Cardiac muscle cell (in vitro differentiated cells and primary cell): ENCODE measurements around the gene LCN9. TPM values are rescaled to one million over a fixed set of nuclear protein-coding genes. Genes with fewer than 3 reads are reported as not detected.

Experiments
- DNase-seq, 2 donors: peaks; one replicate each; pipeline versions ENCODE4 v3.0.0 to v3.0.0-alpha.2; 2010 to 2017; ENCODE audit warnings: low read depth in 1 of 2, low spot score in 1 of 2
- H3K27ac ChIP-seq: fragments of 200-600 bp; sonication (generic); 2 replicates; pipeline ENCODE4 v1.5.1; 2016
- H3K27me3 ChIP-seq: fragments of 200-600 bp; sonication (generic); 2 replicates; pipeline ENCODE4 v1.6.0; 2016; ENCODE audit warnings: control low read depth
- H3K36me3 ChIP-seq: fragments of 200-600 bp; sonication (generic); 2 replicates; pipeline ENCODE4 v1.5.1; 2016; ENCODE audit warnings: control low read depth
- H3K4me1 ChIP-seq: fragments of 200-600 bp; sonication (generic); 2 replicates; pipeline ENCODE4 v1.8.1; 2017; ENCODE audit warnings: low read depth, mild to moderate bottlenecking, mixed run types
- H3K4me3 ChIP-seq: fragments of 200-600 bp; sonication (generic); 2 replicates; pipeline ENCODE4 v1.5.1; 2016; ENCODE audit warnings: mild to moderate bottlenecking
- H3K9me3 ChIP-seq: fragments of 200-600 bp; sonication (generic); 2 replicates; pipeline ENCODE4 v1.5.1; 2017; ENCODE audit warnings: low read depth, mild to moderate bottlenecking, control low read depth
- CTCF ChIP-seq: IDR thresholded peaks from 2 replicates; pipeline ENCODE4 v1.5.1; 2012; ENCODE audit warnings: low read depth, mild to moderate bottlenecking, low read length
- polyA plus RNA-seq: library from polyadenylated mRNA; unstranded; fragments of >200 nt; fragmentation: Nextera tagmentation; extraction: Ambion mirVana; gene quantifications from 2 replicates; pipeline ENCODE4 v1.2.1, GENCODE V29; 2016
- total RNA-seq: library from RNA; depleted of rRNA; stranded (reverse); fragments of >200 nt; gene quantifications from 2 replicates; pipeline ENCODE4 v1.2.3, GENCODE V29; 2016

Gene LCN9
- total and polyA plus RNA-seq, 2 experiments from 2014 or later: 0.17 TPM; not detected in 1

- DNase-seq: no peak
- H3K27ac ChIP-seq: no peak overlapping the region
- no peak overlapping the region for H3K4me3 ChIP-seq
- no peaks in the 10 kb centered on the region for H3K4me1 ChIP-seq
- H3K9me3 ChIP-seq: no peaks in the 10 kb centered on the region
- no peaks in the 10 kb centered on the region for H3K27me3 ChIP-seq
- TF ChIP-seq CTCF: no peak
- no peaks in the 10 kb centered on the region for H3K36me3 ChIP-seq
These were observed 14.6 kb downstream of the LCN9 start for GRCh38 chr9:135677641-135678168.

GRCh38 chr9:135678236-135679017 is 15.3 kb downstream of the LCN9 start:
- no peaks in the 10 kb centered on the region for H3K27me3 ChIP-seq
- no peaks in the 10 kb centered on the region for H3K4me1 ChIP-seq
- no peak for DNase-seq

GRCh38 chr9:135680056-135680455 is 16.9 kb downstream of the LCN9 start:
- Histone ChIP-seq H3K27ac (no peak overlapping the region), H3K36me3 (no peaks in the 10 kb centered on the region), H3K4me3 (no peak overlapping the region), H3K9me3 (no peaks in the 10 kb centered on the region), H3K27me3 (no peaks in the 10 kb centered on the region), H3K4me1 (no peaks in the 10 kb centered on the region)
- TF ChIP-seq CTCF: no peak
- DNase-seq: no peak

More at GRCh38 chr9:135678236-135679017, 15.3 kb downstream of the LCN9 start:
- no peaks in the 10 kb centered on the region for H3K36me3 ChIP-seq
- no peak for TF ChIP-seq CTCF
- H3K9me3 ChIP-seq: no peaks in the 10 kb centered on the region
- H3K27ac ChIP-seq: no peak overlapping the region
- H3K4me3 ChIP-seq: no peak overlapping the region

- DNase-seq: no peak
- no peak overlapping the region for H3K4me3 ChIP-seq
- no peak for TF ChIP-seq CTCF
- H3K9me3 ChIP-seq: no peaks in the 10 kb centered on the region
- no peaks in the 10 kb centered on the region for H3K4me1 ChIP-seq
- no peaks in the 10 kb centered on the region for H3K27me3 ChIP-seq
- H3K27ac ChIP-seq: no peak overlapping the region
- H3K36me3 ChIP-seq: no peaks in the 10 kb centered on the region
These were observed 18.1 kb downstream of the LCN9 start for GRCh38 chr9:135681161-135681560.

- no peak overlapping the region for H3K27ac ChIP-seq
- H3K4me3 ChIP-seq: no peak overlapping the region
These were observed 20.4 kb downstream of the LCN9 start for GRCh38 chr9:135683401-135684034.

More at GRCh38 chr9:135683401-135684034, 20.4 kb downstream of the LCN9 start:
- no peaks in the 10 kb centered on the region for H3K27me3 ChIP-seq
- H3K36me3 ChIP-seq: no peaks in the 10 kb centered on the region
- TF ChIP-seq CTCF: no peak
- DNase-seq: no peak
- H3K9me3 ChIP-seq: no peaks in the 10 kb centered on the region
- no peaks in the 10 kb centered on the region for H3K4me1 ChIP-seq
